HG03354 (cell line): Measurements from ENCODE around the gene NOP9.
A peak's percentile ranks its signal among the peaks of the same experiment; 100 is the strongest.

Source experiments
- ATAC-seq: cut with Tn5 transposase; IDR thresholded peaks from one replicate; pipeline ENCODE4 v1.9.1; 2021; ENCODE audit warnings: mild to moderate bottlenecking; ENCODE audit not compliant: unreplicated experiment, poor library complexity, severe bottlenecking

NOP9 gene

GRCh38 chr14:24299255-24300191 is at the start of gene NOP9, which contains the start of gene DHRS1:
TSS of gene NOP9 (plus strand) at chr14:24299850. CDS start at chr14:24299955, 105 bp downstream.
TSS of gene DHRS1 (minus strand) at chr14:24299780. CDS start at chr14:24299106, 674 bp downstream.
- ATAC-seq = peak; percentile 75

- ATAC-seq = no peak
These were observed 49.3 kb upstream of the NOP9 start for GRCh38 chr14:24250354-24250753.

- ATAC-seq = no peak
These were observed 47.8 kb upstream of the NOP9 start for GRCh38 chr14:24251880-24252288.

GRCh38 chr14:24252289-24253124 is 47.1 kb upstream of the NOP9 start:
- ATAC-seq = no peak

DNA sequence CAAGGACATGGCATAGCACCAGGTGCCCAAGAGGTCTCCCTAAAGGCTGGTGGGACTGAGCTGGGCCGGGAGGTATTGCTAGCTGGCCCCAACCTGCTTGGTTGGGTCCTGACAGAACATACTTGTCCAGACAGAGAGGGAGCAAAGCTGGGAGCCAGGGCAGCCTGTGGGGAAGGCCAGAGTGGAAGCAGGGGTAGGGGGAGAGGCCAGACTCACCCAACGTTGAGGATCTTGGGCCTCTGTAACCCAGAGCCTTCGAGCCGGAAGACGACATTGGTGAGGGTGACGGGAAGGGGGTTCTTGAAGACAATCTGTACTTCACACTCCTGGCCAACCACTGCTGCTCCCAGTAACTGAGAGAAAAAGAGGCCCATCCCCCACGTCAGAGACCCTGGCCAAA is 45.7 kb upstream of the NOP9 start:
- ATAC-seq = no peak

DNA sequence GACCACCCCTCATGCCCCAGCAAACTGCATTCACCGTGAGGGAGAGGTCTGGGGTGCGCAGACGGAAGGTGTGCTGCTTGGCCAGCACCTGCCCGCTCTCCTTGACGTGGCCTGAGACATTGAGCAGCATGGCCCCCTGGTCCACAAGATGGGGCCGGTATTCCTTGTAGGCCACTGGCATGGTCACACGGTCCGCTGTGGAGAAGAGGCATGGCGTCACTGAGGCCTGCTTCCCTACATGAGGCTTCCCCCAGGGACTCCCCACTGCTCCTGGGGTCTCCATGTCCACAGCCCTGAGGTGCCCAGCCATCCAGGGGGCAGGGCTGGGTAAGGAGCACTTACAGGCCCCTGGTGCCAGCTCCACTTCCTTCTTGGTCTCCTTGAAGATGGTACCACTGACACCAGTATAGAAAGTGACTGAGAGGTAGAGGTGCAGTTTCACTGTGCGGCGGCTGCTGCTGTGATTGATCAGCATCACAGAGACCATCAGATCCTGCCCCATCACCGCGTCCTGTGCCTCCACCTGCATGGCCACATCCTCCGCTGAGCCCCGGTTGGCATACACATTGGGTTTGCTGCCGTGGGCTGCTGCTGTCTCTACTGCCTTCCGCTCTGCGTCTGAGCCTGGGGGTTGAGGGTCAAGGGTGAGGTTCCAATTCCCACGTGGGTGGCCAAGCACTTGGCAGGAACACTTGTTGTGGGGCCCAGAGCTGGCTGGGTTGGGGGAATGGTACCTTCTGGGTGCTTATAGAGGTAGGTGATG is 44.8 kb upstream of the NOP9 start:
- no peak for ATAC-seq

DNA sequence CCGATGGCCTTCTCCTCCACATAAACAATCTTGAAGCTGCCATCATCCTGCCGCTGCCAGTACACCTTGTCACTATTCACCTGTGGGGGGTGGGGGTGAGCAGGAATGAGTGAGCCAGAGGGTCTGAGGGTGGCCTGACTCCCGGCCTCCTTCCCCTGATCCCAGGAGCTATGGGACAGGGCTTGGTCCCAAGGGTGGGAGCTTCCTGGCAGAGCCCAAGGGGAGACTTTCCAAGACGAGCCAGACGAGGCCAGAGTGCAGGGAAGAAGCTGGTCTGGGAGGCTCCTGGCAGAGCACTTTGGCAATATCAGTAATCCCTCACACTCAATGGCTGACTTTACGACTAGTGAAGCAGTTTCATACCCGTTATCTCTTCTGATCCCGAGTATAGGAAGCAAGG is 44.2 kb upstream of the NOP9 start:
- no peak for ATAC-seq

DNA sequence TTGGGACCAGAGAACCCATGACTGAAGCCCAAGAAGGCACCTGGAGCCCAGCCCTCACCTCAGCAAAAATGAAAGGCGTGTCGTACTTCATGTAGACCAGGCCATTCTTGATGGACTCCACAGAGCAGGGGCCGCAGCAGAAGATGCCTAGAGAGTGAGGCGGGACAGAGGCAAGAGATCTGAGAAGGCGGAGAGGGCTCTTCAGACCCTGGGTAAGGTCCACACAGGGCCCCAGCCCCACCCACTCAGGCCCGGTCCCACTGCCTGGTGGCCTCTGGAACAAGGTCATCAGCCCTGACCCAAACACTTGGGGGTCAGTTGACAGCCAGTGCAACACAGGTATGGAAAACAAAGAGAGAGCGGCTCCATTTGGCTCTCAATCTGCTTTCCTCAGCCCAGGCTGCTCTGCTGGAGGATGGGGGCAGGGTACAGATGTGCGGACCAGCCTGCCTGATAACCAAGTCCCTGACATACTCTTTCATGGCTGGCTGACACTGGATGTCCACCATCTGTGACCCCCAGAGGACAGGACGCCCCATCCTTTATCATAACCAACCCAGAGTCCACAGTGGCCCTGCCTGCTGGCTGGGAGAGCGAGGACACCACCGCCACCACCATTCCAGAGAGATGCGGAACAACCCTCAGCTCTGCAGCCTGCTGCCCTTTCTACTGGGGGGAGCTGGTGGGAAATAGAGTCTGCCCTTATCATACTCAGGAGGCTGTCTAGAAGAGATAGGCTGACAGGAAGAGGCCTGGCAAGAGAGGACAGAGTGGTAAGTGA is 43.5 kb upstream of the NOP9 start:
- ATAC-seq = no peak

GRCh38 chr14:24256960-24257359 is 42.7 kb upstream of the NOP9 start:
- ATAC-seq = no peak

- ATAC-seq = no peak
These were observed 41.5 kb upstream of the NOP9 start for GRCh38 chr14:24258119-24258518.

GRCh38 chr14:24258548-24259265 is 40.9 kb upstream of the NOP9 start:
- ATAC-seq = no peak

DNA sequence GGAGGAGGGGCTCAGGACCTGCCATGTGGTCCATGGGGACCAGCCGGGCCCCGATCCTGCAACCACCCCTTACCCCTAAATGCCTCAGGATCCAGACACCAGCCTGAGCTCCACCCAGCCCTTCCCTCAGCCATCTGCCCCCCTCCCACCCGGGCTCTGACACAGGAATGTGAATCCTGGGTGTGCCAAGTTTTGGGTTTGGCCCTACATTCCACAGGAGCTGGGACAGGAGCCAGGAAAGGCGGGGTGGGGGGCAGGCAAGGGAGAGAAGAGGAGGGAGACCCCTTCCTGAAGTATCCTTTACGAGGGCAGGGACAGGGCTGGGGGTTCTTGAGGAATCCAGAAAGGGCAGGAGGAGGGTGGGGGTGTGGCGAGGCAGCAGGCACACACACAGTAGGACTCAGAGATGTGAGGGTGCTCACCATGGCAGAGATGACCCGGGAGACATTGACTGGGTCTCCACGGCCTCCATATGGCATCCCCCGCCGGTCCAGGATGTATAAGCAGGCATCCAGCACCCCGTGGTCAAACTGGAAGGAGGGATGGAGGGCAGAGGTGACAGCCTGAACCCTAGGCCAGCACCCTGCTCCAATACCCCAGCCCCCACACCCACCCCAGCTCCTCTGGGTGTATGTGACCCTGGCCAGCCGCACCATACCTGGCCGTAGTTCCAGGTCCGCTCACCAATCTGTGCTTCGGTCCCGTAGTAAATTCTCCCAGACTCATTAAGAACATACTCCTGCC is 40.2 kb upstream of the NOP9 start:
- no peak for ATAC-seq

GRCh38 chr14:24260026-24260779 is 39.4 kb upstream of the NOP9 start:
- no peak for ATAC-seq

DNA sequence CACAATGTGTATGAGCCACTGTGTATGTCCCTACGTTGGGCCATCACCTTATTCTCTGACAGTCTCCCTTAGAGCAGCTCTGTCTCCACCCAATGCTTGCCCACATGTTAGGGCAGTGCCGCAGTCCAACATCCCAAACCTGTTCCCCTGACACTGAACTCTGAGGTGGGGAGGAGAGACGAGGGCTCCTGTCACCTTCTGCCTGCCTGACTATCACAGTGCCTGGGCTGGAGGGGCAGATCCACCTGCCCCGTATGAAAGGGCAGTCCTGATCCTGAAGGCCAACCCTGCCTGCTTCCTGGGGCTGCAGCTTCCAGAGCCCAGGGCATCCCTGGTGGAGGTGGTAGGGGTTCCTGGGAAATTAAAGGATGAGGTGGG is 38.9 kb upstream of the NOP9 start:
- ATAC-seq = no peak

DNA sequence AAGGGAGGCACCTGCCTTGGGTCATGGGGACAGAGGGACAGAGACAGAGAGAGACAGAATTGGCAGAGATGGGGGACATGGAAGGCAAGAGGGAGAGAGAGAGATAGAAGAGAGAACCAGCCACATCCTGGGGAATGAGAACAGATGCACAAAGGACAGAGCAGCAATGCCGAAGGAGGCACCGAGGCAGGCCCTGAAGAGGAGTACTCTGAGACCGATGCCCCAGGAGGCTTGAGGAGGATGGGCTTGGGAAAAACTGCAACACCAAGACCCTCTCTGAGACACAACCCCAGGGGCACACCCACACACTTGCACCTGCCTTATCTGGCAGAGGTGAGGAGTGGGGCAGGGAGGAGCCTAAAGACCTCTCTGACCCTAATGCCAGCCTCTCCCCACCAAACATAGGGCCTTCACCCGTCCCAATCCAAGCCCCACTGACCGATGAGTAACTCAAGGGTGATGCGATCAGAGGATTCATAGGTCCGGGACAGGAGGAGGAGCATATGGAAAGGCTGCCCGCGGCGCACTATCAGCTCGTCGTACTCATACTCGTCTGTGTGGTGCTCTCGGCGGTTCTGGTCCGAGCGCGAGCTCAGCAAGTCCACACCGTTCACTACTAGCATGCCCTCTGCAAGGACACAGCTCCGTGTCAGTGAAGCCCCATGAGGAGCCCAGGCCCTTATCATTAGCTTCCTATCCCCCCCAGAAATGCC is 38.2 kb upstream of the NOP9 start:
- ATAC-seq = no peak

DNA sequence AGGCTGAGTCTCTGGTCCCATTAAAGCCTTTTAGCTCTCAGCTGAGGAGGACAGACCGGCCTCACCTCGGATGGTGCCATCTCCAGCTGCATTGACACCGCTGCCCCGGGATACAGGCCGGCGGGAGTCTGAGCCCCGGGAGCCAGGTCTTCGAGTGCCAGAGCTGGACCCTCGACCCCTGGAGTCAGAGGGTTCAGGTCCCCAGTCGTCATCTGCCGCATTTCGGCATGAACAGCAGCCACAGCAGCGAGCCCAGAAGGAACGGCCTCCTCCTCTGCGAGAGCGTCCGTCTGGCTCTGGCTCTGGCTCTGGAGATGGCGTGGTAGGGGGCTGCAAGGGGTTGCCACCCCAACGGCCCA is 37.7 kb upstream of the NOP9 start:
- no peak for ATAC-seq
